Right renal cortex interstitium (tissue), 3 donors: ENCODE measurements around the gene RNF135. TPM values are rescaled to one million over a fixed set of nuclear protein-coding genes. Genes with fewer than 3 reads are reported as not detected.

ENCODE experiments used
- polyA plus RNA-seq, 3 donors: library from polyadenylated mRNA; unstranded; fragments of 120-200 nt; gene quantifications; one replicate each; pipeline ENCODE4 v1.2.1, GENCODE V29; 2013; ENCODE audit not compliant: insufficient read length in 3 of 3

Gene RNF135
- polyA plus RNA-seq, 3 donors = 17.9 to 19.9 (median 19.7) TPM

Other genes starting within 250 kb of the RNF135 start
- gene CRLF3, start 146.3 kb upstream of the RNF135 start, polyA plus RNA-seq = 10 to 100 TPM; 14.3 to 16.0 (median 14.7) TPM
- 1 to 10 TPM; 5.9 to 6.5 (median 6.5) TPM for gene ATAD5, start 139.1 kb upstream of the RNF135 start, polyA plus RNA-seq
- 10 to 100 TPM; 19.7 to 27.8 (median 25.7) TPM for gene TEFM, start 64.8 kb upstream of the RNF135 start, polyA plus RNA-seq
- gene ADAP2, start 49.1 kb upstream of the RNF135 start, polyA plus RNA-seq = 1 to 10 TPM; 2.3 to 2.8 (median 2.4) TPM
- gene NF1, start 123.9 kb downstream of the RNF135 start, polyA plus RNA-seq = 10 to 100 TPM; 36.7 to 42.9 (median 39.2) TPM